Central memory CD8-positive, alpha-beta T cell (primary cell): Measurements from ENCODE around the gene PUM1.
"Not testable (repeated sequence)": the region's sequence is repeated elsewhere in the genome, so short reads cannot be mapped to it uniquely, and the experiment has no call there.

Experiments used
- ATAC-seq: fragments of 150-1000 bp; cut with Tn5 transposase; replicated peaks from 2 replicates; pipeline ENCODE4 v1.10.0; 2022; ENCODE audit warnings: mild to moderate bottlenecking, moderate FRiP score, moderate number of reproducible peaks; ENCODE audit not compliant: poor library complexity, severe bottlenecking; ENCODE audit errors: extremely low read depth
- DNase-seq, 2 donors: peaks; one replicate each; pipeline ENCODE4 v3.0.0; 2021; ENCODE audit warnings: low spot score in 2 of 2
- H3K27ac Mint-ChIP-seq: one replicate; pipeline ENCODE4 v1.8.0; 2022; ENCODE audit warnings: low read depth, mild to moderate bottlenecking, moderate library complexity, mixed read lengths
- H3K27me3 Mint-ChIP-seq: one replicate; pipeline ENCODE4 v1.8.0; 2022; ENCODE audit warnings: mixed read lengths
- H3K36me3 Mint-ChIP-seq: one replicate; pipeline ENCODE4 v1.8.0; 2022; ENCODE audit warnings: mild to moderate bottlenecking, moderate library complexity, mixed read lengths; ENCODE audit not compliant: insufficient read depth
- H3K4me1 Mint-ChIP-seq: one replicate; pipeline ENCODE4 v1.8.0; 2022; ENCODE audit warnings: mixed read lengths
- H3K4me3 Mint-ChIP-seq: one replicate; pipeline ENCODE4 v1.8.0; 2022; ENCODE audit warnings: mild to moderate bottlenecking, moderate library complexity, mixed read lengths
- H3K9me3 Mint-ChIP-seq: one replicate; pipeline ENCODE4 v1.8.0; 2022; ENCODE audit warnings: mixed read lengths

PUM1 gene

GRCh38 chr1:31065310-31066217 lies at the start of gene PUM1:
TSS of gene PUM1 (minus strand) at chr1:31065717. CDS start at chr1:31059566, 6,151 bp downstream.
- peak within 1 kb of the TSS; percentile 99 for H3K27ac Mint-ChIP-seq
- DNase-seq = peak; percentile 95 to 97
- H3K4me3 Mint-ChIP-seq = peak within 1 kb of the TSS; percentile 98
- H3K4me1 Mint-ChIP-seq = peaks cover 35% of the 10 kb centered on the region
- H3K9me3 Mint-ChIP-seq = no peaks in the 10 kb centered on the region
- no peaks in the 10 kb centered on the region for H3K27me3 Mint-ChIP-seq
- peaks cover 20% of the 10 kb centered on the region for H3K36me3 Mint-ChIP-seq
- peak; percentile 97 for ATAC-seq

DNA sequence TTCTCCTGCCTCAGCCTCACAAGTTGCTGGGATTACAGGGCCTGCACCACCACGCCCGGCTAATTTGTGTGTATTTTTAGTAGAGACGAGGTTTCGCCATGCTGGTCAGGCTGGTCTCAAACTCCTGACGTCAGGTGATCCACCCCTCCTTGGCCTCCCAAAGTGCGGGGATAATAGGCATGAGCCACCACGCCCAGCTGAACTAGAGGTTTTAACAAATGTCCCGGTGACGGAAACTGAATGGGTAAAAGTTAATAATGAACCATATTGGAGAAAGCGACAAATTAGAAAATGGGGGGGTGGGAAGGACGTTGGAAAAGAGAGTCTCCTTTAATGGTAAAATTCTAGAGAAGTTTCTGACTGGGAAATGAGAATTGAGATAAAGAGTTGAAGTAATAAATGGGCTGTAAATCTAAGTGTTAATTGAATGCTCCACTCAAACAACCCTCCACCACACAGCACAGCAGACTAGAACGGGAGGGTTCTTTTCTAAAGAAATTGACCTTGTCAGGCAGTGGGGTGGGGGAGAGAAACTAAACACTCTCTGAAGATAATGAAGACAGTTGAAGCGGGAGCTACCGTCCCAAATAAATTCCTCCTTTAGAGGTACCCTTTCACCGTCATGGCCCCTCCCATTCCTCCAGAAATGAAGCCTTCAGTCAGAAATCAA lies 46.9 kb upstream of the PUM1 start:
- no peak for ATAC-seq
- no peaks in the 10 kb centered on the region for H3K36me3 Mint-ChIP-seq
- peaks cover 42% of the 10 kb centered on the region for H3K27me3 Mint-ChIP-seq
- H3K27ac Mint-ChIP-seq = no peak overlapping the region
- H3K4me3 Mint-ChIP-seq = no peak overlapping the region
- H3K4me1 Mint-ChIP-seq = no peaks in the 10 kb centered on the region
- H3K9me3 Mint-ChIP-seq = no peaks in the 10 kb centered on the region
- DNase-seq = no peak

- H3K4me1 Mint-ChIP-seq = no peaks in the 10 kb centered on the region
- DNase-seq (no peak), ATAC-seq (no peak)
- no peak overlapping the region for H3K27ac Mint-ChIP-seq
- H3K27me3 Mint-ChIP-seq = peaks cover 36% of the 10 kb centered on the region
- no peaks in the 10 kb centered on the region for H3K36me3 Mint-ChIP-seq
- H3K9me3 Mint-ChIP-seq = no peaks in the 10 kb centered on the region
- H3K4me3 Mint-ChIP-seq = no peak overlapping the region
Observed at GRCh38 chr1:31111290-31111951, 45.9 kb upstream of the PUM1 start.

- H3K4me3 Mint-ChIP-seq = no peak overlapping the region
- no peak for DNase-seq
- no peaks in the 10 kb centered on the region for H3K9me3 Mint-ChIP-seq
- no peak overlapping the region for H3K27ac Mint-ChIP-seq
- H3K4me1 Mint-ChIP-seq = no peaks in the 10 kb centered on the region
- H3K27me3 Mint-ChIP-seq = peaks cover 31% of the 10 kb centered on the region
- no peaks in the 10 kb centered on the region for H3K36me3 Mint-ChIP-seq
- no peak for ATAC-seq
Observed at GRCh38 chr1:31110846-31111245, 45.3 kb upstream of the PUM1 start.

DNA sequence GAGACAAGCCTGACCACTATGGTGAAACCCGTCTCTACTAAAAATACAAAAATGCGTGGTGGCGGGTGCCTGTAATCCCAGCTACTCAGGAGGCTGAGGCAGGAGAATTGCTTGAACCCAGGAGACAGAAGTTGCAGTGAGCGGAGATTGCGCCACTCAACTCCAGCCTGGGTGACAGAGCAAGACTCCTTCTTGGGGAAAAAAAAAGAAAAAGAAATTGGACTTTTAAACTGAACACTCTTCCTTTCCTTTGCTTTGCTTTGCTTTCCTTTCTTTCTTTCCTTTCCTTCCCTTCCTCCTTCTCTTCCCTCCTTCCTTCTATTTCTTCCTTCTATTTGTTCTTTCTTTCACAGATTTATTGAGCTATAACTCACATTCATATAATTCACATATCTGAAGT lies 43.3 kb upstream of the PUM1 start:
- no peaks in the 10 kb centered on the region for H3K9me3 Mint-ChIP-seq
- H3K36me3 Mint-ChIP-seq = no peaks in the 10 kb centered on the region
- H3K4me1 Mint-ChIP-seq = no peaks in the 10 kb centered on the region
- no peak overlapping the region for H3K27ac Mint-ChIP-seq
- ATAC-seq = no peak
- no peak overlapping the region for H3K4me3 Mint-ChIP-seq
- DNase-seq = no peak
- peaks cover 25% of the 10 kb centered on the region for H3K27me3 Mint-ChIP-seq

DNA sequence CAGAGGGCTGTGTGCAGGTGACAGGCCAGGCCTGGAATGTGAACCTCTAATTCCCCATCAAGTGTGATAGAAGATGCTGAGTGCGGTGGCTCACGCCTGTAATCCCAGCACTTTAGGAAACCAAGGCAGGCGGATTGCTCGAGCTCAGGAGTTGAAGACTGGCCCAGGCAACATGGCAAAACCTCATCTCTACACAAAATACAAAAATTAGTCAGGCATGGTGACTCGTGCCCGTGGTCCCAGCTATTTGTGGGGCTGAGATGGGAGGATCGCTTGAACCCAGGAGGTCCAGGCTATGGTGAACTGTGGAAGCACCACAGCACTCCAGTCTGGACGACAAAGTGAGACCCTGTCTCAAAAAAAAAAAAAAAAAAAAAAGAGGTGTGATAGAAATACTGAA lies 40.1 kb upstream of the PUM1 start:
- no peak overlapping the region for H3K27ac Mint-ChIP-seq
- DNase-seq (no peak), ATAC-seq (no peak)
- no peaks in the 10 kb centered on the region for H3K4me1 Mint-ChIP-seq
- H3K4me3 Mint-ChIP-seq = no peak overlapping the region
- peaks cover 2% of the 10 kb centered on the region for H3K36me3 Mint-ChIP-seq
- peaks cover 20% of the 10 kb centered on the region for H3K27me3 Mint-ChIP-seq
- no peaks in the 10 kb centered on the region for H3K9me3 Mint-ChIP-seq

DNA sequence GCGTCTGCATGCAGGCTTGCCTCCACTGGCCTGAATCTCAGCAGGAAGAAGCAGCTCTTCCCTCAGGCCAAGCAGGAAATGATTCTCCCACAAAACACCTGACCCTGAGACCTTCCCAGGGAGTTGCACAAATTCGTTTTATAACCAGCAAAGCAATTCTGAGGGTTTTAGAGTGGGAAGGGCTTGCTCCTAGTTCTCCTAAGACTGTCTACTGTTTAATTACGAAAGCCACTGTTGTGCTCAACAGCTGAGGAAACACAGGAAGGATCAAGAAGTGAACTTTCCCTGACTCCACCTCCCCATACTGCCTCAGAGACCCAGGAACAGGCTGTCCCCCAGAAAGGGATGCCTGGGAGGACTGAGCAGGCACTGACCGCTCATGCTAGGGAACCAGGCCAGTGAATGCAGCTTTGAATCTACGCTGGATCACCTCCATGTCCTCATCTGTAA lies 37.0 kb upstream of the PUM1 start:
- H3K4me1 Mint-ChIP-seq = no peaks in the 10 kb centered on the region
- no peak overlapping the region for H3K27ac Mint-ChIP-seq
- DNase-seq (no peak), ATAC-seq (no peak)
- no peaks in the 10 kb centered on the region for H3K27me3 Mint-ChIP-seq
- H3K36me3 Mint-ChIP-seq = peaks cover 2% of the 10 kb centered on the region
- no peak overlapping the region for H3K4me3 Mint-ChIP-seq
- H3K9me3 Mint-ChIP-seq = no peaks in the 10 kb centered on the region

DNA sequence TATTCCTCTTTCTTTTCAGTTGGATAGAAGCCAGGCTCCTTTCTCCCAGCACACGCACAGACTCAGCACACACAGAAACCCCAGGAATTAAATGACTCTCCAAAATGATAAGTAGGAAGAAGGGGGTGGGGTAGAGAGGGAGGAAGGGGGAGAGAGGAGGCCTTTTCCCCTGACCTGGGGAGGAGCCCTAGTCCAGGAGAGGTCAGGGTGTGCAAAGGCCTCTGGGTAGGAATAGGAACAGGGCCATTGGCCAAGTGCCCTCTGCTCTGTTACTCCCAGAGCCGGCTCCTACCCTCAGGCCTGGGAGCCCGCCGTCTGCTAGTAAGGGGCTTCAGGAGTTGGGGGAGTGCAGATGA lies 35.6 kb upstream of the PUM1 start:
- no peaks in the 10 kb centered on the region for H3K27me3 Mint-ChIP-seq
- H3K4me1 Mint-ChIP-seq = no peaks in the 10 kb centered on the region
- ATAC-seq (no peak), DNase-seq (no peak)
- no peaks in the 10 kb centered on the region for H3K9me3 Mint-ChIP-seq
- H3K36me3 Mint-ChIP-seq = peaks cover 2% of the 10 kb centered on the region
- H3K27ac Mint-ChIP-seq = no peak overlapping the region
- H3K4me3 Mint-ChIP-seq = no peak overlapping the region

DNA sequence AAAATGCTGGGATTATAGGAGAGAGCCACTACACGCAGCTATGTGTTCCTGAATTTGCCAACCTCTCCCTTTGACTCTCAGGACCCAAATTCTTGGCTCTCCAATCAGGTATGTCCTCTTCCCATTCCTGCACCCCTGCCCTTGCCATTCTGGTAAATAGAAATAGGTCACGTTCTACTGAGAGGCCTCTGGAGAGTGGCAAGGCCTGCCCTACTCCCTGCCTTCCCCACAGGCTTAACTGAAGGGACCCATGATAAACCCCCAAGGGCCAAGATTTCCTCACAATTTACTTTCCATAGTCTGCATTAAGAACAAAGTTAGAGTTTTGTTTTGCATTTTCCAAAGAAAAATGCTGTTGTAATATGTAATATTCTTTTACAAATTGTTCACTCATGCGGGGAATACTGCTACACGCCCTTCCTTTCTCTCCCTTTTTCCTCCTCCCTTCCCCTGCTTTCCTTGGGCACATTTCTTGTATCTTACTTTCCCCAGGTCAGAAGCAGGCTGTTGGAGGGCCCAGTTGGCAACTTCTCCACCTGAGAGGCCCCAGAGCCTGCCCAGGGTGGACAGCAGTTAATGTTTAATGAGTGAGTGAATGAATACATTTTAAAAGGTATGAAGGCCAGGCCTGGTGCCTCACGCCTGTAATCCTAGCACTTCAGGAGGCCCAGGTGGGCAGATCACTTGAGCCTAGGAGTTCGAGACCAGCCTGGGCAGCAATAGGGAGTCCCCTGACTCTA lies 33.9 kb upstream of the PUM1 start:
- Mint-ChIP-seq H3K4me3 (no peak overlapping the region), H3K27me3 (no peaks in the 10 kb centered on the region), H3K9me3 (no peaks in the 10 kb centered on the region), H3K27ac (no peak overlapping the region), H3K36me3 (peaks cover 2% of the 10 kb centered on the region), H3K4me1 (no peaks in the 10 kb centered on the region)
- ATAC-seq (no peak), DNase-seq (no peak)

GRCh38 chr1:31095985-31096384 lies 30.5 kb upstream of the PUM1 start:
- Mint-ChIP-seq H3K27me3 (no peaks in the 10 kb centered on the region), H3K4me1 (no peaks in the 10 kb centered on the region), H3K36me3 (no peaks in the 10 kb centered on the region), H3K27ac (no peak overlapping the region), H3K4me3 (no peak overlapping the region), H3K9me3 (no peaks in the 10 kb centered on the region)
- no peak for DNase-seq
- no peak for ATAC-seq

- ATAC-seq (no peak), DNase-seq (no peak)
- no peaks in the 10 kb centered on the region for H3K4me1 Mint-ChIP-seq
- no peak overlapping the region for H3K27ac Mint-ChIP-seq
- no peak overlapping the region for H3K4me3 Mint-ChIP-seq
- no peaks in the 10 kb centered on the region for H3K27me3 Mint-ChIP-seq
- H3K36me3 Mint-ChIP-seq = no peaks in the 10 kb centered on the region
- H3K9me3 Mint-ChIP-seq = no peaks in the 10 kb centered on the region
Observed at GRCh38 chr1:31095298-31095981, 29.9 kb upstream of the PUM1 start.

DNA sequence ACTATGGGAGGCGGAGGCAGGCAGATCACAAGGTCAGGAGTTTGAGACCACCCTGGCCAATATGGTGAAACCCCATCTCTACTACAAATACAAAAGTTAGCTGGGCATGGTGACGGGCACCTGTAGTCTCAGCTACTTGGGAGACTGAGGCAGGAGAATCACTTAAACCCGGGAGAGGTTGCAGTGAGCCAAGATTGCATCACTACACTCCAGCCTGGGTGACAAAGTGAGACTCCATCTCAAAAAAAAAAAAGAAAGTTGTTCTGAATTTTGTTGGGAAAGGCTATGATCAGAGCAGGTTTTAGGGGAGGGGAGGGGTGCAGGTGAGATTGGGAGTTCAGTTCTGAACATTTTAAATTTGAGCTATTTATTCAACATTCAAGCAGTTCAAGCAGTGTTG lies 22.6 kb upstream of the PUM1 start:
- H3K9me3 Mint-ChIP-seq, ATAC-seq, H3K36me3 Mint-ChIP-seq, H3K4me1 Mint-ChIP-seq, H3K27ac Mint-ChIP-seq, H3K4me3 Mint-ChIP-seq, DNase-seq, H3K27me3 Mint-ChIP-seq: not testable (repeated sequence)
